ENCODE results near the gene ARID1B.

Gene ARID1B

GRCh38 chr6:156852147-156852857, 75.1 kb downstream of the ARID1B start:
- no peak for DNase-seq (ENCODE audit: low spot score)

GRCh38 chr6:156852858-156853216, 75.7 kb downstream of the ARID1B start:
- no peak for DNase-seq (ENCODE audit: low spot score)

GRCh38 chr6:156853733-156854132, 76.6 kb downstream of the ARID1B start:
- no peak for DNase-seq (ENCODE audit: low spot score)

- DNase-seq (ENCODE audit: low spot score): no peak
Measured at GRCh38 chr6:156854466-156855161, 77.4 kb downstream of the ARID1B start.

- DNase-seq (ENCODE audit: low spot score): no peak
Measured at GRCh38 chr6:156857573-156857972, 80.4 kb downstream of the ARID1B start.

GRCh38 chr6:156859686-156860085, 82.5 kb downstream of the ARID1B start:
- no peak for DNase-seq (ENCODE audit: low spot score)

GRCh38 chr6:156862711-156863110, 85.5 kb downstream of the ARID1B start:
- DNase-seq (ENCODE audit: low spot score): no peak

GRCh38 chr6:156863504-156863903, 86.3 kb downstream of the ARID1B start:
- no peak for DNase-seq (ENCODE audit: low spot score)

- DNase-seq (ENCODE audit: low spot score): no peak
Measured at GRCh38 chr6:156864557-156864956, 87.4 kb downstream of the ARID1B start.

GRCh38 chr6:156865019-156865629, 87.9 kb downstream of the ARID1B start:
- no peak for DNase-seq (ENCODE audit: low spot score)

GRCh38 chr6:156866220-156867015, 89.2 kb downstream of the ARID1B start:
- no peak for DNase-seq (ENCODE audit: low spot score)

- DNase-seq (ENCODE audit: low spot score): no peak
Measured at GRCh38 chr6:156867121-156867520, 89.9 kb downstream of the ARID1B start.

GRCh38 chr6:156868385-156868784, 91.2 kb downstream of the ARID1B start:
- DNase-seq (ENCODE audit: low spot score): no peak

- DNase-seq (ENCODE audit: low spot score): no peak
Measured at GRCh38 chr6:156869980-156870398, 92.8 kb downstream of the ARID1B start.

GRCh38 chr6:156870924-156871539, 93.9 kb downstream of the ARID1B start:
- DNase-seq (ENCODE audit: low spot score): no peak

GRCh38 chr6:156872903-156873302, 95.7 kb downstream of the ARID1B start:
- no peak for DNase-seq (ENCODE audit: low spot score)

- no peak for DNase-seq (ENCODE audit: low spot score)
Measured at GRCh38 chr6:156873654-156874380, 96.6 kb downstream of the ARID1B start.

GRCh38 chr6:156875062-156875461, 97.9 kb downstream of the ARID1B start:
- no peak for DNase-seq (ENCODE audit: low spot score)

GRCh38 chr6:156876302-156876701, 99.1 kb downstream of the ARID1B start:
- no peak for DNase-seq (ENCODE audit: low spot score)

- no peak for DNase-seq (ENCODE audit: low spot score)
Measured at GRCh38 chr6:156877126-156877863, 100.1 kb downstream of the ARID1B start.

GRCh38 chr6:156878681-156879080, 101.5 kb downstream of the ARID1B start:
- no peak for DNase-seq (ENCODE audit: low spot score)
